CD8-positive, alpha-beta memory T cell (primary cell): Measurements from ENCODE around the gene ZNF605. TPM values are rescaled to one million over a fixed set of nuclear protein-coding genes. Genes with fewer than 3 reads are reported as not detected.
"Not testable (repeated sequence)": the region's sequence is repeated elsewhere in the genome, so short reads cannot be mapped to it uniquely, and the experiment has no call there.

Source experiments
- CTCF ChIA-PET: fragments of 350-600 bp; sonication (Branson Sonifier 250); formaldehyde crosslinking; loops from one replicate; lab custom pipeline; 2021; ENCODE audit warnings: antibody characterized with exemption; lab: Charles Lee
- POLR2A ChIA-PET: fragments of 350-600 bp; sonication (Branson Sonifier 250); formaldehyde crosslinking; loops from one replicate; lab custom pipeline; 2021; ENCODE audit warnings: antibody characterized with exemption; lab: Charles Lee
- DNase-seq, 5 donors: peaks; one replicate each; pipeline versions ENCODE4 v3.0.0 to v3.0.0-alpha.2; 2020 to 2022; ENCODE audit warnings: mixed read lengths in 1 of 5
- H3K27ac ChIP-seq: one replicate; pipeline ENCODE4 v1.7.0; 2013; ENCODE audit warnings: low read depth, mild to moderate bottlenecking, low read length, moderate library complexity
- H3K27me3 ChIP-seq: 2 replicates; pipeline ENCODE4 v1.7.0; 2013; ENCODE audit warnings: low read length, mild to moderate bottlenecking; ENCODE audit not compliant: insufficient read depth, poor library complexity, severe bottlenecking
- H3K36me3 ChIP-seq: 2 replicates; pipeline ENCODE4 v1.7.0; 2013; ENCODE audit warnings: mild to moderate bottlenecking, low read length, moderate library complexity; ENCODE audit not compliant: insufficient read depth
- H3K4me1 ChIP-seq: 2 replicates; pipeline ENCODE4 v1.7.0; 2013; ENCODE audit warnings: mild to moderate bottlenecking, low read length, moderate library complexity; ENCODE audit not compliant: insufficient read depth
- H3K4me3 ChIP-seq: 2 replicates; pipeline ENCODE4 v1.7.0; 2013; ENCODE audit warnings: mild to moderate bottlenecking, low read length
- H3K9me3 ChIP-seq: 2 replicates; pipeline ENCODE4 v1.7.0; 2013; ENCODE audit warnings: mild to moderate bottlenecking, low read length
- H3K27ac Mint-ChIP-seq, 8 donors: one replicate each; pipeline ENCODE4 v1.8.0; 2020 to 2021; ENCODE audit warnings: mixed read lengths in 8 of 8, mild to moderate bottlenecking in 6 of 8, inconsistent platforms in 3 of 8, moderate library complexity in 3 of 8
- H3K27me3 Mint-ChIP-seq, 2 donors: one replicate each; pipeline ENCODE4 v1.8.0; 2020 to 2021; ENCODE audit warnings: mixed read lengths in 2 of 2, mild to moderate bottlenecking in 1 of 2, moderate library complexity in 1 of 2
- H3K36me3 Mint-ChIP-seq, 3 donors: one replicate each; pipeline ENCODE4 v1.8.0; 2020 to 2021; ENCODE audit warnings: mixed read lengths in 3 of 3, inconsistent platforms in 1 of 3, mild to moderate bottlenecking in 1 of 3
- H3K4me1 Mint-ChIP-seq, 3 donors: one replicate each; pipeline ENCODE4 v1.8.0; 2020 to 2021; ENCODE audit warnings: mixed read lengths in 3 of 3, inconsistent platforms in 1 of 3, mild to moderate bottlenecking in 1 of 3
- H3K4me3 Mint-ChIP-seq, 7 donors: one replicate each; pipeline ENCODE4 v1.8.0; 2020 to 2021; ENCODE audit warnings: mixed read lengths in 7 of 7, mild to moderate bottlenecking in 6 of 7, moderate library complexity in 4 of 7, inconsistent platforms in 2 of 7
- H3K9me3 Mint-ChIP-seq, 5 donors: one replicate each; pipeline ENCODE4 v1.8.0; 2020 to 2022; ENCODE audit warnings: mixed read lengths in 5 of 5, mild to moderate bottlenecking in 3 of 5, moderate library complexity in 2 of 5, inconsistent platforms in 1 of 5
- polyA plus RNA-seq: library from polyadenylated mRNA; unstranded; fragments of 300-500 nt; fragmentation: Illumina TruSeq; gene quantifications from one replicate; pipeline ENCODE4 v1.2.3, GENCODE V29; 2021
- total RNA-seq, 2 experiments: library from RNA; stranded (reverse); gene quantifications; one replicate each; pipeline ENCODE4 v1.2.3, GENCODE V29; 2021

The ZNF605 gene
- total and polyA plus RNA-seq, 3 experiments from 2014 or later = 1.5 to 6.2 (median 5.6) TPM

GRCh38 chr12:132945806-132946205, 10.3 kb downstream of the ZNF605 start:
- Mint-ChIP-seq H3K4me3 (no peak overlapping the region), H3K9me3 (peaks cover 6 to 71% (median 37%) of the 10 kb centered on the region in 5 donors), H3K4me1 (no peaks in the 10 kb centered on the region), H3K36me3 (peaks cover 33 to 77% (median 76%) of the 10 kb centered on the region in 3 donors), H3K27ac (no peak overlapping the region), H3K27me3 (no peaks in the 10 kb centered on the region)
- DNase-seq = no peak
- Histone ChIP-seq H3K4me3 (no peak overlapping the region), H3K9me3 (peaks cover 4% of the 10 kb centered on the region), H3K27ac (no peak overlapping the region), H3K4me1 (no peaks in the 10 kb centered on the region), H3K27me3 (no peaks in the 10 kb centered on the region), H3K36me3 (peaks cover 22% of the 10 kb centered on the region)
- ChIA-PET POLR2A (no interaction called here), CTCF (no interaction called here)

GRCh38 chr12:132942611-132943010, 13.5 kb downstream of the ZNF605 start:
- Mint-ChIP-seq H3K9me3 (peaks cover 6 to 63% (median 39%) of the 10 kb centered on the region in 5 donors), H3K36me3 (peaks cover 32 to 64% (median 61%) of the 10 kb centered on the region in 3 donors), H3K27ac (no peak overlapping the region), H3K27me3 (no peaks in the 10 kb centered on the region), H3K4me3 (no peak overlapping the region), H3K4me1 (no peaks in the 10 kb centered on the region)
- Histone ChIP-seq H3K36me3 (peaks cover 22% of the 10 kb centered on the region), H3K4me3 (no peak overlapping the region), H3K4me1 (no peaks in the 10 kb centered on the region), H3K27ac (no peak overlapping the region), H3K9me3 (peaks cover 7% of the 10 kb centered on the region), H3K27me3 (no peaks in the 10 kb centered on the region)
- DNase-seq = no peak
- POLR2A ChIA-PET = no interaction called here
- CTCF ChIA-PET = no interaction called here

DNA sequence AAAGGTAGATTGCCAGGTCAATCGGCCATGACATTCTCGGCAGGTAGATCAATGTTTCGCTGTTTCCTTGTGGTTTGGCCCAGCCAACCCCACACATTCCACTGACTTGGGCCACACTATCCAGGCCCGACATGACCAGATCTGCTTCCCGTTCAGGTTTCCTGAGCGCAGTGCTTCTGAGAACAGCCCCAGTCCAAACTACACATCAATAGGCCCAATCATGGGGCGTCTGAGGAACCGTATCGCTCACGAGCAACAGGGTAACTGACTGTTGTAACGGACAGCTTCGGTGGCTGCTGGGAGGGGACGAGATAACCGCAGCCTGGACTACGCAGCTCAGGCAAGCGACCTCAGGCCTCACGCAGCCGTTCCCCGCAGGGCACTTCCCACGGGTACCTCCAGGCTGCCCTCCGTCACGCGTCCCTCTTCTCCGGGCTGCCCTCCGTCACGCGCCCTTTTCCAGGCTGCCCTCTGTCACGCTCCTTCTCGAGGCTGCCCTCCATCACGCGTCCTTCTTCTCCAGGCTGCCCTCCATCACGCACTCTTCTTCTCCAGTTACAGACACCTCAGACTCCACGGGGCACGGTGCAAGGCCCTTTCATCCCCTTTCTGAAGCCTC, 14.7 kb downstream of the ZNF605 start:
- no peaks in the 10 kb centered on the region for H3K4me1 Mint-ChIP-seq
- DNase-seq = no peak
- ChIA-PET CTCF (no interaction called here), POLR2A (no interaction called here)
- Histone ChIP-seq H3K9me3 (peaks cover 7% of the 10 kb centered on the region), H3K27ac (no peak overlapping the region), H3K4me3 (no peak overlapping the region), H3K36me3 (peaks cover 22% of the 10 kb centered on the region), H3K27me3 (no peaks in the 10 kb centered on the region), H3K4me1 (no peaks in the 10 kb centered on the region)
- H3K27me3 Mint-ChIP-seq = no peaks in the 10 kb centered on the region
- H3K36me3 Mint-ChIP-seq = peaks cover 32 to 66% (median 59%) of the 10 kb centered on the region in 3 donors
- no peak overlapping the region for H3K4me3 Mint-ChIP-seq
- H3K9me3 Mint-ChIP-seq = peaks cover 11 to 69% (median 51%) of the 10 kb centered on the region in 5 donors
- H3K27ac Mint-ChIP-seq = no peak overlapping the region

DNA sequence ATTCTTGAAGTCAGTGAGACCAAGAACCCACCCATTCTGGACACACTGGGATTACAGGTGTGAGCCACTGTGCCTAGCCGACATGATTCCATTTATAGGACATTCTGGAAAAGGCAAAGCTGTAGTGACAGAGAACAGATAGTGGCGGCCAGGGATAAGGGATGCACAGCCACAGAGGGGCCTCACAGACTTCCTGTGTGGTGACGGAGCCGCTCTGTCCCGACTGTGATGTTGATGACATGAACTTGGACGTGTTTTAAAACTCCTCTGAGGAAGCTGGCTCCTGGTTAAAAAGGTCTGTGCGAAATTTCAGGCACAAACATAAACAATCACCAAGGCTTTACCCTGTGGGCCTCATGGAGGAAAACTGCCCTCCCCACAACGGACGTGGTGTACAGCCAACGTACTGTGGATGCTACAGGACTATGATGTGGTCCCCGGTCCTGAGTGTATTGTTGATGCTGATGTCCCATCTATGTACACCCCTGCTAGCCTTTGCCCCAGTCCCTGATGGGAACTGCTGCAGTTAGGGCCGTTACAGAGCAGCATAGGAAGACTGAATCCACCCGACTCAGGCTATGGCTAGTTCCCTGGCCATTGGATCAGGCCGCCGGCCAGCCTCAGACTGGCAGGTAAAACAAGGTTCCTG, 15.9 kb downstream of the ZNF605 start:
- no peak overlapping the region for H3K27ac Mint-ChIP-seq
- no peaks in the 10 kb centered on the region for H3K27me3 Mint-ChIP-seq
- ChIA-PET CTCF (no interaction called here), POLR2A (no interaction called here)
- H3K9me3 Mint-ChIP-seq = peaks cover 16 to 69% (median 53%) of the 10 kb centered on the region in 5 donors
- H3K4me1 ChIP-seq = no peaks in the 10 kb centered on the region
- H3K36me3 ChIP-seq = peaks cover 11% of the 10 kb centered on the region
- no peaks in the 10 kb centered on the region for H3K27me3 ChIP-seq
- peaks cover 7% of the 10 kb centered on the region for H3K9me3 ChIP-seq
- H3K4me3 ChIP-seq = no peak overlapping the region
- H3K27ac ChIP-seq = no peak overlapping the region
- no peak overlapping the region for H3K4me3 Mint-ChIP-seq
- H3K4me1 Mint-ChIP-seq = no peaks in the 10 kb centered on the region
- no peak for DNase-seq
- H3K36me3 Mint-ChIP-seq = peaks cover 28 to 61% (median 54%) of the 10 kb centered on the region in 3 donors

DNA sequence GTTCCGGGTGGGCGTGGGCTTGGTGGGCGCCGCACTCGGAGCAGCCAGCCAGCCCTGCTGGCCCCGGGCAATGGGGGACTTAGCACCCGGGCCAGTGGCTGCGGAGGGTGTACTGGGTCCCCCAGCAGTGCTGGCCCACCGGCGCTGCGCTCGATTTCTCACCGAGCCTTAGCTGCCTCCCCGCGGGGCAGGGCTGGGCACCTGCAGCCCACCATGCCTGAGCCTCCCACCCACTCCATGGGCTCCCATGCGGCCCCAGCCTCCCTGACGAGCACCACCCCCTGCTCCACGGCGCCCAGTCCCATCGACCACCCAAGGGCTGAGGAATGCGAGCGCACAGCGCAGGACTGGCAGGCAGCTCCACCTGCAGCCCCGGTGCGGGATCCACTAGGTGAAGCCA, 17.3 kb downstream of the ZNF605 start:
- H3K27ac ChIP-seq, H3K36me3 ChIP-seq, H3K4me1 ChIP-seq, DNase-seq, H3K4me3 Mint-ChIP-seq, H3K4me1 Mint-ChIP-seq, H3K27ac Mint-ChIP-seq, H3K27me3 Mint-ChIP-seq, H3K27me3 ChIP-seq, POLR2A ChIA-PET, H3K4me3 ChIP-seq: not testable (repeated sequence)
- peaks cover 16 to 70% (median 58%) of the 10 kb centered on the region in 5 donors for H3K9me3 Mint-ChIP-seq
- H3K36me3 Mint-ChIP-seq = peaks cover 23 to 58% (median 45%) of the 10 kb centered on the region in 3 donors
- CTCF ChIA-PET = interaction anchor here (0.6 kb wide), 1 partner anchor 18 kb away, joined by 3 read pairs; no protein-coding TSS in a partner anchor
- peaks cover 14% of the 10 kb centered on the region for H3K9me3 ChIP-seq

DNA sequence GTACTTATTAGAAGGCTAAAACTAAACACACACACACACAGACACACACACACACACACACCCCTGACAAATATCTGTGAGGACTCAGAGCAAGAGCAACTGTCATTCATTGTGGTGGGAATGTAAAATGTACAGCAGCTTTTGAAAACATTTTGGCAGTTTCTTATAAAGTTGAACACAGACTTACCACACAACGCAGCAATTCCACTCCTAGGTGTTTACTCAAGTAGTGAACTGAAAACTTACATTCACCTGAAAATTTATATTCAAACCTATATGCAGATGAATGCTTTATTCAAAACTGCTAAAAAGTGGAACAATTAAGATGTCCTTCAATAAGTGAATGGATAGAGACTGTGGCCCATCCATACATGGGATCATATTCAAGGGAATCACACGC, 18.6 kb downstream of the ZNF605 start:
- Mint-ChIP-seq H3K4me1 (no peaks in the 10 kb centered on the region), H3K27ac (no peak overlapping the region), H3K36me3 (peaks cover 18 to 56% (median 42%) of the 10 kb centered on the region in 3 donors), H3K9me3 (peaks cover 25 to 71% (median 64%) of the 10 kb centered on the region in 5 donors), H3K4me3 (no peak overlapping the region), H3K27me3 (no peaks in the 10 kb centered on the region)
- Histone ChIP-seq H3K4me1 (no peaks in the 10 kb centered on the region), H3K9me3 (peaks cover 16% of the 10 kb centered on the region), H3K27ac (no peak overlapping the region), H3K27me3 (no peaks in the 10 kb centered on the region), H3K4me3 (no peak overlapping the region), H3K36me3 (no peaks in the 10 kb centered on the region)
- POLR2A ChIA-PET = no interaction called here
- no peak for DNase-seq
- CTCF ChIA-PET = no interaction called here

GRCh38 chr12:132936921-132937320, 19.2 kb downstream of the ZNF605 start:
- H3K27ac ChIP-seq, H3K4me1 Mint-ChIP-seq, H3K27me3 ChIP-seq, H3K36me3 ChIP-seq, H3K4me3 ChIP-seq, H3K27ac Mint-ChIP-seq, DNase-seq, H3K4me1 ChIP-seq, POLR2A ChIA-PET, H3K27me3 Mint-ChIP-seq, H3K4me3 Mint-ChIP-seq, CTCF ChIA-PET: not testable (repeated sequence)
- peaks cover 14% of the 10 kb centered on the region for H3K9me3 ChIP-seq
- H3K36me3 Mint-ChIP-seq = peaks cover 17 to 57% (median 42%) of the 10 kb centered on the region in 3 donors
- H3K9me3 Mint-ChIP-seq = peaks cover 29 to 73% (median 65%) of the 10 kb centered on the region in 5 donors

DNA sequence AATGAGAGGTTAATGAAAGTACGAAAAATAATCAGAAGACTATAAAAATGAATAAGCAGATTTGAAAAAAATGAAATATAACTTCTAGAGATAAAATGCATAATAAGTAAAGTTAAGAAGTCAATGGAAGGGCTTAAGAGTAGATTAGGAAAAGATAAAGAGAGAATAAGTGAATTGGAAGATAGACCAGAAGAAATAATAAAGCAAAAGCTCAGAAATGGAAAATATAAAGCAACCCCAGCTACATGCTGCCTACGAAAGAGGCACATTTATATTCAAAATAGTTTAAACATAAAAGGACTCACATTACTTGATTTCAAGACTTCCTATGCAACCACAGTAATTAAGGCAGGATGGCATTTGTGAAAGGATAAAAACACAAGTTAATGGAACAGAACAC, 19.9 kb downstream of the ZNF605 start:
- H3K27me3 ChIP-seq = no peaks in the 10 kb centered on the region
- DNase-seq = no peak
- Mint-ChIP-seq H3K27me3 (no peaks in the 10 kb centered on the region), H3K36me3 (peaks cover 18 to 58% (median 41%) of the 10 kb centered on the region in 3 donors), H3K27ac (no peak overlapping the region), H3K4me1 (no peaks in the 10 kb centered on the region), H3K9me3 (peaks cover 30 to 74% (median 67%) of the 10 kb centered on the region in 5 donors), H3K4me3 (no peak overlapping the region)
- H3K27ac ChIP-seq = no peak overlapping the region
- ChIA-PET POLR2A (no interaction called here), CTCF (no interaction called here)
- peaks cover 18% of the 10 kb centered on the region for H3K9me3 ChIP-seq
- no peaks in the 10 kb centered on the region for H3K4me1 ChIP-seq
- H3K36me3 ChIP-seq = no peaks in the 10 kb centered on the region
- no peak overlapping the region for H3K4me3 ChIP-seq
